Measurements from ENCODE around the gene RBPJL.

DNA sequence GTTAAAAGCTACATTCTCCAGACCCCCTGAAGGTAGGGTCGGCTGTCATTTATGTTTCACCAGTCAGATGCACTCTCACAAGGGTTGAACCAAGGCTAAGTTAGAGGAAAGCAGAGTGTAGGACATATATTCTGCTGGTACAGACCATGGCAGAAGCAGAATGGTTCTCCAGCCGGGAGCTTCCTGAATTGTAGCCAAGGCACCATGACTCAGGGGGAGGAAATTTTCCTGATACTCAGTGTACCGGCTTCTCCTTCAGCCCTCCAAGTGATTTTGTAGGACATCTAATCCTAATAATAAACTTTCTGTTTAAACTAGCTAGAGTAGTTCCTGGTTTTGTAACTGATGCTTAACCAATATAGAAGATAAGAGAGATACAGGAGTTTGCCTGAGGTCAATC lies 38.1 kb upstream of the RBPJL start:
- TF ChIP-seq, protein P1, sequence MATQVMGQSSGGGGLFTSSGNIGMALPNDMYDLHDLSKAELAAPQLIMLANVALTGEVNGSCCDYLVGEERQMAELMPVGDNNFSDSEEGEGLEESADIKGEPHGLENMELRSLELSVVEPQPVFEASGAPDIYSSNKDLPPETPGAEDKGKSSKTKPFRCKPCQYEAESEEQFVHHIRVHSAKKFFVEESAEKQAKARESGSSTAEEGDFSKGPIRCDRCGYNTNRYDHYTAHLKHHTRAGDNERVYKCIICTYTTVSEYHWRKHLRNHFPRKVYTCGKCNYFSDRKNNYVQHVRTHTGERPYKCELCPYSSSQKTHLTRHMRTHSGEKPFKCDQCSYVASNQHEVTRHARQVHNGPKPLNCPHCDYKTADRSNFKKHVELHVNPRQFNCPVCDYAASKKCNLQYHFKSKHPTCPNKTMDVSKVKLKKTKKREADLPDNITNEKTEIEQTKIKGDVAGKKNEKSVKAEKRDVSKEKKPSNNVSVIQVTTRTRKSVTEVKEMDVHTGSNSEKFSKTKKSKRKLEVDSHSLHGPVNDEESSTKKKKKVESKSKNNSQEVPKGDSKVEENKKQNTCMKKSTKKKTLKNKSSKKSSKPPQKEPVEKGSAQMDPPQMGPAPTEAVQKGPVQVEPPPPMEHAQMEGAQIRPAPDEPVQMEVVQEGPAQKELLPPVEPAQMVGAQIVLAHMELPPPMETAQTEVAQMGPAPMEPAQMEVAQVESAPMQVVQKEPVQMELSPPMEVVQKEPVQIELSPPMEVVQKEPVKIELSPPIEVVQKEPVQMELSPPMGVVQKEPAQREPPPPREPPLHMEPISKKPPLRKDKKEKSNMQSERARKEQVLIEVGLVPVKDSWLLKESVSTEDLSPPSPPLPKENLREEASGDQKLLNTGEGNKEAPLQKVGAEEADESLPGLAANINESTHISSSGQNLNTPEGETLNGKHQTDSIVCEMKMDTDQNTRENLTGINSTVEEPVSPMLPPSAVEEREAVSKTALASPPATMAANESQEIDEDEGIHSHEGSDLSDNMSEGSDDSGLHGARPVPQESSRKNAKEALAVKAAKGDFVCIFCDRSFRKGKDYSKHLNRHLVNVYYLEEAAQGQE (IDR thresholded peaks at IDR 0.05; ENCODE audit: low read depth): no peak
- TF ChIP-seq, protein P2, sequence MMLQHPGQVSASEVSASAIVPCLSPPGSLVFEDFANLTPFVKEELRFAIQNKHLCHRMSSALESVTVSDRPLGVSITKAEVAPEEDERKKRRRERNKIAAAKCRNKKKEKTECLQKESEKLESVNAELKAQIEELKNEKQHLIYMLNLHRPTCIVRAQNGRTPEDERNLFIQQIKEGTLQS (IDR thresholded peaks at IDR 0.05): no peak
